GM19043 (cell line): Measurements from ENCODE around the gene NEMP2.
A peak's percentile ranks its signal among the peaks of the same experiment; 100 is the strongest.

Experiments used
- ATAC-seq: cut with Tn5 transposase; IDR thresholded peaks from one replicate; pipeline ENCODE4 v1.9.1; 2021; ENCODE audit warnings: low read depth; ENCODE audit not compliant: unreplicated experiment

Gene NEMP2

GRCh38 chr2:190534310-190535120 lies at the start of gene NEMP2:
Gene NEMP2 (minus strand): TSS chr2:190534722. CDS start chr2:190534655, 67 bp downstream.
- peak; percentile 64 for ATAC-seq

GRCh38 chr2:190583507-190584337 lies 49.2 kb upstream of the NEMP2 start:
- ATAC-seq, result peak; percentile 74

GRCh38 chr2:190582736-190583506 lies 48.4 kb upstream of the NEMP2 start:
- peak; percentile 61 for ATAC-seq

- no peak for ATAC-seq
Measured at GRCh38 chr2:190582019-190582418, 47.5 kb upstream of the NEMP2 start.

- ATAC-seq, result no peak
Measured at GRCh38 chr2:190579915-190580846, 45.7 kb upstream of the NEMP2 start.

- no peak for ATAC-seq
Measured at GRCh38 chr2:190579058-190579410, 44.5 kb upstream of the NEMP2 start.

GRCh38 chr2:190578158-190579057 lies 43.9 kb upstream of the NEMP2 start:
- no peak for ATAC-seq

- no peak for ATAC-seq
Measured at GRCh38 chr2:190576573-190576972, 42.1 kb upstream of the NEMP2 start.

GRCh38 chr2:190575263-190575662 lies 40.7 kb upstream of the NEMP2 start:
- no peak for ATAC-seq

- no peak for ATAC-seq
Measured at GRCh38 chr2:190574169-190574568, 39.6 kb upstream of the NEMP2 start.

- ATAC-seq, result no peak
Measured at GRCh38 chr2:190572246-190572645, 37.7 kb upstream of the NEMP2 start.

- ATAC-seq, result no peak
Measured at GRCh38 chr2:190571686-190572085, 37.2 kb upstream of the NEMP2 start.

GRCh38 chr2:190570871-190571270 lies 36.3 kb upstream of the NEMP2 start:
- ATAC-seq, result no peak

GRCh38 chr2:190569994-190570755 lies 35.7 kb upstream of the NEMP2 start:
- ATAC-seq, result no peak

- no peak for ATAC-seq
Measured at GRCh38 chr2:190564838-190565237, 30.3 kb upstream of the NEMP2 start.

- no peak for ATAC-seq
Measured at GRCh38 chr2:190563646-190564045, 29.1 kb upstream of the NEMP2 start.

GRCh38 chr2:190563109-190563508 lies 28.6 kb upstream of the NEMP2 start:
- no peak for ATAC-seq

GRCh38 chr2:190562121-190562520 lies 27.6 kb upstream of the NEMP2 start:
- no peak for ATAC-seq
